Ovary (tissue), 10 donors: Measurements from ENCODE around the gene NUMBL. TPM values are rescaled to one million over a fixed set of nuclear protein-coding genes. Genes with fewer than 3 reads are reported as not detected.

Source experiments
- DNase-seq, 5 donors: peaks; one replicate each; pipeline ENCODE4 v3.0.0-alpha.2; 2019 to 2020
- H3K27ac ChIP-seq, 2 donors: fragments of 200-600 bp; one replicate each; pipeline versions ENCODE4 v1.5.1 to v1.8.0; 2019 to 2022
- H3K27me3 ChIP-seq: fragments of 200-600 bp; one replicate; pipeline ENCODE4 v1.8.0; 2022
- H3K36me3 ChIP-seq: fragments of 200-600 bp; sonication (generic); one replicate; pipeline ENCODE4 v1.5.1; 2019
- H3K4me1 ChIP-seq: one replicate; pipeline ENCODE4 v1.8.1; 2013; ENCODE audit warnings: mild to moderate bottlenecking, moderate library complexity; ENCODE audit not compliant: insufficient read depth
- H3K4me3 ChIP-seq: fragments of 200-600 bp; sonication (generic); one replicate; pipeline ENCODE4 v1.5.1; 2017
- H3K9me3 ChIP-seq, 2 donors: fragments of 200-600 bp in 1 of 2; sonication (generic) in 1 of 2; one replicate each; pipeline versions ENCODE4 v1.5.1 to v1.8.1; 2013 to 2019; ENCODE audit warnings: mild to moderate bottlenecking in 1 of 2, moderate library complexity in 1 of 2
- CTCF ChIP-seq, 3 donors: fragments of 450-650 bp in 2 of 3; fragments of 200-600 bp in 1 of 3; IDR thresholded peaks; one replicate each; pipeline versions ENCODE4 v1.5.1 to v1.8.0; 2016 to 2022; ENCODE audit warnings: antibody characterized with exemption in 3 of 3, mild to moderate bottlenecking in 1 of 3
- EP300 ChIP-seq: sonication (generic); formaldehyde crosslinking; IDR thresholded peaks from one replicate; pipeline ENCODE4 v1.6.1; 2017; ENCODE audit warnings: antibody characterized with exemption
- POLR2A ChIP-seq: fragments of 450-650 bp; IDR thresholded peaks from one replicate; pipeline ENCODE4 v1.6.1; 2017; ENCODE audit warnings: antibody characterized with exemption, mild to moderate bottlenecking, moderate library complexity
- WGBS, 3 donors: extraction: QIAGEN DNeasy Blood & Tissue Kit in 1 of 3; methylation state at CpG; one replicate each; pipeline versions ENCODE4 v1.1.5 to v1.1.7; 2013 to 2017; 5-methylcytosine and 5-hydroxymethylcytosine counted together
- intact Hi-C, 4 donors: fragments of 100-400 bp; cut with DNase I; formaldehyde crosslinking; loops; one replicate each; pipeline versions ENCODE4 v1.11.0 to v1.15.1; 2022 to 2023
- long read RNA-seq, 3 donors: library from polyadenylated mRNA in 2 of 3; unstranded in 2 of 3; transcript quantifications; one replicate each; pipeline ENCODE4 v2.0.0 and lab custom pipeline, GENCODE V29; 2021 to 2026
- polyA plus RNA-seq, 2 donors: library from polyadenylated mRNA; stranded (reverse); fragments of 200-250 nt in 1 of 2; fragments of 350-450 nt in 1 of 2; fragmentation: Illumina TruSeq in 1 of 2; extraction: RNeasy Lipid Tissue Mini Kit (QIAGEN cat#74804) in 1 of 2; gene quantifications; one replicate each; pipeline ENCODE4 v1.2.3, GENCODE V29; 2013 to 2014
- total RNA-seq, 7 donors: library from RNA; depleted of rRNA in 2 of 7; stranded (reverse); fragments of >200 nt in 2 of 7; fragmentation: NEBNext Ultra II Directional in 3 of 7; extraction: Animal tissue kit (Norgen Biotek cat#: 25700) in 3 of 7; gene quantifications; one replicate each; pipeline versions ENCODE4 v1.1.0 to v1.2.4, GENCODE V29; 2016 to 2023
- donor health status: DM: no; HTN: no; CAD: no; lungs with moderate emphysema.
- donor health status: DM: no; HTN: no; CAD: no.
- donor health status: Bipolar disorder and iron deficiency.
- donor health status: DM: yes; HTN: yes; CAD: no.
- donor health status: DM: no; HTN: no; CAD: no.
- donor health status: DM: yes; HTN: yes; CAD: no.

NUMBL gene
- total RNA-seq = 10 to 100 TPM; 38.7 to 88.9 (median 69.3) TPM
- polyA plus RNA-seq = 10 to 100 TPM in 1 of 2 donors, 1 to 10 TPM in 1; 6.7 to 32.9 TPM
- long read RNA-seq, donor 1, partial matches to known transcripts = 1 of 15 reads
- long read RNA-seq, donor 1, other reads (novel, unspliced or antisense) = 14 of 15 reads
- long read RNA-seq, donor 2, partial matches to known transcripts = 0 of 1 reads
- long read RNA-seq, donor 2, other reads (novel, unspliced or antisense) = 0 of 1 reads
- long read RNA-seq, donor 3, partial matches to known transcripts = 23 of 25 reads
- long read RNA-seq, donor 3, other reads (novel, unspliced or antisense) = 1 of 25 reads

GRCh38 chr19:40690050-40690692, at the start of gene NUMBL:
NUMBL (minus strand) TSS chr19:40690651; CDS start chr19:40690483, 168 bp downstream.
- Histone ChIP-seq H3K36me3 (no peaks in the 10 kb centered on the region), H3K9me3 (no peaks in the 10 kb centered on the region), H3K4me1 (peaks cover 15% of the 10 kb centered on the region), H3K4me3 (peak within 1 kb of the TSS; percentile 61), H3K27ac (peak within 1 kb of the TSS; percentile 63 to 87), H3K27me3 (no peaks in the 10 kb centered on the region)
- WGBS, 3 donors = 0 to 2% (median 0%) methylated on average over 33 to 50 of the region's 50 CpGs
- intact Hi-C loops = no loop called here
- DNase-seq = no peak
- TF ChIP-seq POLR2A (peak; percentile 74), EP300 (no peak)

GRCh38 chr19:40739030-40739839, 48.8 kb upstream of the NUMBL start:
- DNase-seq = no peak
- Histone ChIP-seq H3K4me1 (peaks cover 4% of the 10 kb centered on the region), H3K4me3 (no peak overlapping the region), H3K27ac (no peak overlapping the region), H3K36me3 (no peaks in the 10 kb centered on the region), H3K9me3 (no peaks in the 10 kb centered on the region), H3K27me3 (no peaks in the 10 kb centered on the region)
- 72 to 85% (median 79%) methylated on average over 22 of the region's 22 CpGs for WGBS, 3 donors
- intact Hi-C loops = no loop called here
- TF ChIP-seq CTCF (IDR thresholded peaks at IDR 0.05) = no peak
- TF ChIP-seq EP300 = no peak
- TF ChIP-seq POLR2A = no peak

GRCh38 chr19:40737102-40737644, 46.7 kb upstream of the NUMBL start:
- 76 to 83% (median 78%) methylated on average over 9 of the region's 9 CpGs for WGBS, 3 donors
- H3K4me3 ChIP-seq = no peak overlapping the region
- intact Hi-C loops = no loop called here
- no peaks in the 10 kb centered on the region for H3K36me3 ChIP-seq
- TF ChIP-seq EP300 = no peak
- no peak for TF ChIP-seq POLR2A
- no peak for TF ChIP-seq CTCF (IDR thresholded peaks at IDR 0.05)
- no peaks in the 10 kb centered on the region for H3K27me3 ChIP-seq
- no peak overlapping the region for H3K27ac ChIP-seq
- DNase-seq = no peak
- peaks cover 4% of the 10 kb centered on the region for H3K4me1 ChIP-seq
- H3K9me3 ChIP-seq = no peaks in the 10 kb centered on the region

GRCh38 chr19:40736661-40737060, 46.2 kb upstream of the NUMBL start:
- DNase-seq = no peak
- no peak overlapping the region for H3K27ac ChIP-seq
- TF ChIP-seq EP300 (no peak), CTCF (IDR thresholded peaks at IDR 0.05) (no peak), POLR2A (no peak)
- H3K9me3 ChIP-seq = no peaks in the 10 kb centered on the region
- no peaks in the 10 kb centered on the region for H3K36me3 ChIP-seq
- intact Hi-C loops = no loop called here
- H3K27me3 ChIP-seq = no peaks in the 10 kb centered on the region
- WGBS, 3 donors = 86 to 92% (median 86%) methylated on average over 9 of the region's 9 CpGs
- H3K4me1 ChIP-seq = peaks cover 4% of the 10 kb centered on the region
- no peak overlapping the region for H3K4me3 ChIP-seq
